HepG2 (cell line): Measurements from ENCODE around the gene KIAA0825. TPM values are rescaled to one million over a fixed set of nuclear protein-coding genes. Genes with fewer than 3 reads are reported as not detected.

Experiments used
- ATAC-seq: fragments of 200-7000 bp; cut with Tn5 transposase; 3 replicates; pipeline ENCODE4 v1.9.1; 2020; ENCODE audit warnings: mild to moderate bottlenecking, moderate library complexity
- BruUV-seq: library from RNA; stranded (reverse); fragments of 400-500 nt; replicated peaks from 2 replicates; lab custom pipeline; 2021; lab: Mats Ljungman, UMichigan
- CTCF ChIA-PET: fragments of 300-600 bp; formaldehyde crosslinking; extraction: SDS; loops from one replicate; lab custom pipeline; 2021; ENCODE audit warnings: low total read pairs, inconsistent platforms, low intra/inter-chr PET ratio; lab: Yijun Ruan, JAX
- POLR2A ChIA-PET: fragments of 350-600 bp; sonication (Branson Sonifier 250); formaldehyde crosslinking; loops from one replicate; lab custom pipeline; 2020; ENCODE audit warnings: antibody characterized with exemption, inconsistent platforms; lab: Yijun Ruan, JAX
- DNase-seq: peaks from one replicate; pipeline ENCODE4 v3.0.0-alpha.2; 2015; ENCODE audit warnings: low spot score
- FAIRE-seq: peaks from 3 replicates; lab custom pipeline; 2011; peaks lifted over from hg19 to GRCh38; lab: Jason Lieb, UNC
- H2AFZ ChIP-seq: one replicate; pipeline ENCODE4 v1.6.1; 2011; ENCODE audit warnings: low read length, inconsistent platforms
- H3K27ac ChIP-seq: fragments of 300-600 bp; 3 replicates; pipeline ENCODE4 v1.8.0; 2011; ENCODE audit warnings: mixed run types, mild to moderate bottlenecking, mixed read lengths, low read length, inconsistent platforms; ENCODE audit not compliant: insufficient read depth; ENCODE audit errors: extremely low read length
- H3K27me3 ChIP-seq, 2 experiments: fragments of 200-600 bp in 1 of 2; 2 replicates in 1 of 2; 3 replicates in 1 of 2; pipeline versions ENCODE4 v1.6.0 to v1.8.0; 2011; ENCODE audit warnings: low read length in 2 of 2, mild to moderate bottlenecking in 2 of 2, moderate library complexity in 2 of 2, inconsistent platforms in 1 of 2; ENCODE audit not compliant: insufficient read depth in 2 of 2, control insufficient read depth in 1 of 2
- H3K36me3 ChIP-seq, 2 experiments: fragments of 200-600 bp in 1 of 2; replicated peaks in 1 of 2; 2 replicates in 1 of 2; 3 replicates in 1 of 2; pipeline versions ENCODE4 v1.5.1 to v1.8.0; 2011; ENCODE audit warnings: low read length in 2 of 2, inconsistent platforms in 1 of 2; ENCODE audit not compliant: insufficient read depth in 2 of 2, control insufficient read depth in 1 of 2
- H3K4me1 ChIP-seq: 2 replicates; pipeline ENCODE4 v1.5.1; 2012; ENCODE audit warnings: low read length, inconsistent platforms; ENCODE audit not compliant: insufficient read depth
- H3K4me2 ChIP-seq: 2 replicates; pipeline ENCODE4 v1.6.0; 2011; ENCODE audit warnings: low read depth, low read length, inconsistent platforms
- H3K4me3 ChIP-seq, 3 experiments: fragments of 200-600 bp in 1 of 3; sonication (generic), shearing (Covaris generic) in 1 of 3; replicated peaks in 1 of 3; 2 replicates each; pipeline ENCODE4 v1.5.1; 2011 to 2016; ENCODE audit warnings: low read length in 3 of 3, inconsistent platforms in 2 of 3, low read depth in 2 of 3, mild to moderate bottlenecking in 2 of 3, control low read depth in 1 of 3, mixed read lengths in 1 of 3; ENCODE audit not compliant: insufficient read depth in 1 of 3
- H3K79me2 ChIP-seq: one replicate; pipeline ENCODE4 v1.6.1; 2011; ENCODE audit warnings: low read length, inconsistent platforms; ENCODE audit not compliant: insufficient read depth
- H3K9ac ChIP-seq: 2 replicates; pipeline ENCODE4 v1.6.0; 2011; ENCODE audit warnings: mild to moderate bottlenecking, low read depth, low read length, inconsistent platforms; ENCODE audit not compliant: insufficient read depth
- H3K9me3 ChIP-seq: 2 replicates; pipeline ENCODE4 v1.5.1; 2012; ENCODE audit warnings: mild to moderate bottlenecking, low read length
- H4K20me1 ChIP-seq: 2 replicates; pipeline ENCODE4 v1.6.0; 2011; ENCODE audit warnings: inconsistent platforms, mild to moderate bottlenecking, low read length, moderate library complexity; ENCODE audit not compliant: insufficient read depth
- CC2D1A ChIP-seq: sonication (generic); formaldehyde crosslinking; IDR thresholded peaks from 2 replicates; pipeline ENCODE4 v1.8.1; 2023; ENCODE audit warnings: mild to moderate bottlenecking, missing genetic modification reagents
- CENPT ChIP-seq: sonication (generic); formaldehyde crosslinking; IDR thresholded peaks from 2 replicates; pipeline ENCODE4 v1.8.0; 2022; ENCODE audit warnings: low read depth, mild to moderate bottlenecking, moderate library complexity, missing genetic modification reagents
- GMEB2 ChIP-seq: IDR thresholded peaks from 2 replicates; pipeline ENCODE4 v1.6.1; 2016; ENCODE audit warnings: missing biosample characterization, missing genetic modification reagents, low read depth
- ISX ChIP-seq: sonication (generic); formaldehyde crosslinking; conservative IDR thresholded peaks from 2 replicates; pipeline ENCODE4 v1.5.0; 2020; ENCODE audit warnings: missing genetic modification reagents
- KDM5A ChIP-seq: fragments of 200-600 bp; sonication (generic); IDR thresholded peaks from 2 replicates; pipeline ENCODE4 v1.7.0; 2018; ENCODE audit warnings: antibody characterized with exemption, mild to moderate bottlenecking, low read length, borderline replicate concordance
- RARG ChIP-seq: sonication (generic); formaldehyde crosslinking; IDR thresholded peaks from 2 replicates; pipeline ENCODE4 v1.4.0; 2020; ENCODE audit warnings: low read depth, mild to moderate bottlenecking, missing genetic modification reagents
- TFDP2 ChIP-seq: sonication (generic); formaldehyde crosslinking; IDR thresholded peaks from 2 replicates; pipeline ENCODE4 v1.4.0; 2020; ENCODE audit warnings: missing genetic modification reagents
- ZFAT ChIP-seq: sonication (generic); formaldehyde crosslinking; conservative IDR thresholded peaks from 2 replicates; pipeline ENCODE4 v1.8.1; 2023; ENCODE audit warnings: missing genetic modification reagents, inconsistent platforms
- ZKSCAN5 ChIP-seq: sonication (generic); formaldehyde crosslinking; IDR thresholded peaks from 2 replicates; pipeline ENCODE4 v1.5.1; 2020; ENCODE audit warnings: mild to moderate bottlenecking, missing genetic modification reagents
- ZNF138 ChIP-seq: sonication (generic); formaldehyde crosslinking; IDR thresholded peaks from 2 replicates; pipeline ENCODE4 v1.5.0; 2020; ENCODE audit warnings: mild to moderate bottlenecking, low read depth, missing genetic modification reagents
- ZNF513 ChIP-seq: sonication (generic); formaldehyde crosslinking; conservative IDR thresholded peaks from 2 replicates; pipeline ENCODE4 v1.5.0; 2020; ENCODE audit warnings: missing genetic modification reagents
- WGBS: methylation state at CpG from one replicate; pipeline ENCODE4 v1.1.6; 2017; ENCODE audit warnings: low lambda C conversion rate; 5-methylcytosine and 5-hydroxymethylcytosine counted together
- in situ Hi-C: cut with HindIII; loops from 2 replicates; pipeline ENCODE4 v1.10.0; 2017; ENCODE audit warnings: low pct_unique_long_range_greater_than_20kb; ENCODE audit not compliant: extremely low pct_ligation_motif_present
- intact Hi-C: fragments of 100-400 bp; cut with micrococcal nuclease; formaldehyde crosslinking; loops from one replicate; pipeline ENCODE4 v1.10.0; 2022; ENCODE audit not compliant: unreplicated experiment
- polyA plus RNA-seq, 8 experiments: library from polyadenylated mRNA; depleted of rRNA in 3 of 8; stranded (reverse) in 7 of 8; unstranded in 1 of 8; fragments of >200 nt; fragmentation: Illumina TruSeq in 4 of 8; extraction: Trizol in 4 of 8; gene quantifications; 2 replicates each; pipeline versions ENCODE4 v1.2.1 to v1.2.3, GENCODE V29; 2011 to 2016; ENCODE audit warnings: low read depth in 4 of 8, missing spikeins in 1 of 8, mixed read lengths in 1 of 8; ENCODE audit not compliant: insufficient read depth in 1 of 8
- total RNA-seq, 5 experiments: library from RNA; depleted of rRNA; stranded (reverse); fragments of >200 nt; fragmentation: Illumina TruSeq; extraction: Trizol; gene quantifications; 2 replicates each; pipeline ENCODE4 v1.2.3, GENCODE V29; 2016; ENCODE audit warnings: low read depth in 1 of 5
- TF ChIP-seq, protein P1 (sequence below): sonication (generic); formaldehyde crosslinking; IDR thresholded peaks from 2 replicates; pipeline ENCODE4 v1.9.0; 2021; ENCODE audit warnings: mild to moderate bottlenecking, missing genetic modification reagents
- TF ChIP-seq, protein P2 (sequence below): conservative IDR thresholded peaks from 2 replicates; pipeline ENCODE4 v1.6.1; 2018; ENCODE audit warnings: missing genetic modification reagents

The KIAA0825 gene
- total and polyA plus RNA-seq, 2 of the 13 experiments (the other 11 are each of a cell fraction or from before 2014, with no cell fraction given), result 0.05 to 0.51 TPM

GRCh38 chr5:94615862-94616261, 2.5 kb downstream of the KIAA0825 start:
- ATAC-seq, result no peak
- BruUV-seq, result no TSS peak
- H2AFZ ChIP-seq, result no peak overlapping the region
- H3K4me2 ChIP-seq, result no peak overlapping the region
- intact Hi-C loops (loop anchor here (5.0 kb wide), 1 partner anchor 89 kb away; no protein-coding TSS in a partner anchor), in situ Hi-C loops (no loop called here)
- peaks cover 17% of the 10 kb centered on the region for H3K79me2 ChIP-seq
- H4K20me1 ChIP-seq, result no peaks in the 10 kb centered on the region
- no peak overlapping the region for H3K4me3 ChIP-seq
- H3K27me3 ChIP-seq, result no peaks in the 10 kb centered on the region; a peak in 1 of 5 replicates
- WGBS, result 92% methylated on average over 3 of the region's 3 CpGs
- CTCF ChIA-PET, result no interaction called here
- no peak overlapping the region for H3K27ac ChIP-seq
- no peak for FAIRE-seq
- no peaks in the 10 kb centered on the region for H3K36me3 ChIP-seq
- DNase-seq, result no peak
- POLR2A ChIA-PET, result no interaction called here
- H3K9me3 ChIP-seq, result no peaks in the 10 kb centered on the region
- H3K4me1 ChIP-seq, result peaks cover 7% of the 10 kb centered on the region
- H3K9ac ChIP-seq, result no peak overlapping the region
- no peak for TF ChIP-seq ZFAT
- TF ChIP-seq ZNF513, result no peak
- TF ChIP-seq, protein P1, sequence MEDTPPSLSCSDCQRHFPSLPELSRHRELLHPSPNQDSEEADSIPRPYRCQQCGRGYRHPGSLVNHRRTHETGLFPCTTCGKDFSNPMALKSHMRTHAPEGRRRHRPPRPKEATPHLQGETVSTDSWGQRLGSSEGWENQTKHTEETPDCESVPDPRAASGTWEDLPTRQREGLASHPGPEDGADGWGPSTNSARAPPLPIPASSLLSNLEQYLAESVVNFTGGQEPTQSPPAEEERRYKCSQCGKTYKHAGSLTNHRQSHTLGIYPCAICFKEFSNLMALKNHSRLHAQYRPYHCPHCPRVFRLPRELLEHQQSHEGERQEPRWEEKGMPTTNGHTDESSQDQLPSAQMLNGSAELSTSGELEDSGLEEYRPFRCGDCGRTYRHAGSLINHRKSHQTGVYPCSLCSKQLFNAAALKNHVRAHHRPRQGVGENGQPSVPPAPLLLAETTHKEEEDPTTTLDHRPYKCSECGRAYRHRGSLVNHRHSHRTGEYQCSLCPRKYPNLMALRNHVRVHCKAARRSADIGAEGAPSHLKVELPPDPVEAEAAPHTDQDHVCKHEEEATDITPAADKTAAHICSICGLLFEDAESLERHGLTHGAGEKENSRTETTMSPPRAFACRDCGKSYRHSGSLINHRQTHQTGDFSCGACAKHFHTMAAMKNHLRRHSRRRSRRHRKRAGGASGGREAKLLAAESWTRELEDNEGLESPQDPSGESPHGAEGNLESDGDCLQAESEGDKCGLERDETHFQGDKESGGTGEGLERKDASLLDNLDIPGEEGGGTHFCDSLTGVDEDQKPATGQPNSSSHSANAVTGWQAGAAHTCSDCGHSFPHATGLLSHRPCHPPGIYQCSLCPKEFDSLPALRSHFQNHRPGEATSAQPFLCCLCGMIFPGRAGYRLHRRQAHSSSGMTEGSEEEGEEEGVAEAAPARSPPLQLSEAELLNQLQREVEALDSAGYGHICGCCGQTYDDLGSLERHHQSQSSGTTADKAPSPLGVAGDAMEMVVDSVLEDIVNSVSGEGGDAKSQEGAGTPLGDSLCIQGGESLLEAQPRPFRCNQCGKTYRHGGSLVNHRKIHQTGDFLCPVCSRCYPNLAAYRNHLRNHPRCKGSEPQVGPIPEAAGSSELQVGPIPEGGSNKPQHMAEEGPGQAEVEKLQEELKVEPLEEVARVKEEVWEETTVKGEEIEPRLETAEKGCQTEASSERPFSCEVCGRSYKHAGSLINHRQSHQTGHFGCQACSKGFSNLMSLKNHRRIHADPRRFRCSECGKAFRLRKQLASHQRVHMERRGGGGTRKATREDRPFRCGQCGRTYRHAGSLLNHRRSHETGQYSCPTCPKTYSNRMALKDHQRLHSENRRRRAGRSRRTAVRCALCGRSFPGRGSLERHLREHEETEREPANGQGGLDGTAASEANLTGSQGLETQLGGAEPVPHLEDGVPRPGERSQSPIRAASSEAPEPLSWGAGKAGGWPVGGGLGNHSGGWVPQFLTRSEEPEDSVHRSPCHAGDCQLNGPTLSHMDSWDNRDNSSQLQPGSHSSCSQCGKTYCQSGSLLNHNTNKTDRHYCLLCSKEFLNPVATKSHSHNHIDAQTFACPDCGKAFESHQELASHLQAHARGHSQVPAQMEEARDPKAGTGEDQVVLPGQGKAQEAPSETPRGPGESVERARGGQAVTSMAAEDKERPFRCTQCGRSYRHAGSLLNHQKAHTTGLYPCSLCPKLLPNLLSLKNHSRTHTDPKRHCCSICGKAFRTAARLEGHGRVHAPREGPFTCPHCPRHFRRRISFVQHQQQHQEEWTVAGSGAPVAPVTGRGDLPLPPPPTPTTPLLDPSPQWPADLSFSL, result no peak
- no peak for TF ChIP-seq ISX (CRISPR knock-in tag)
- TF ChIP-seq GMEB2 (CRISPR knock-in tag), result no peak
- no peak for TF ChIP-seq CC2D1A (CRISPR knock-in tag)
- TF ChIP-seq, protein P2, sequence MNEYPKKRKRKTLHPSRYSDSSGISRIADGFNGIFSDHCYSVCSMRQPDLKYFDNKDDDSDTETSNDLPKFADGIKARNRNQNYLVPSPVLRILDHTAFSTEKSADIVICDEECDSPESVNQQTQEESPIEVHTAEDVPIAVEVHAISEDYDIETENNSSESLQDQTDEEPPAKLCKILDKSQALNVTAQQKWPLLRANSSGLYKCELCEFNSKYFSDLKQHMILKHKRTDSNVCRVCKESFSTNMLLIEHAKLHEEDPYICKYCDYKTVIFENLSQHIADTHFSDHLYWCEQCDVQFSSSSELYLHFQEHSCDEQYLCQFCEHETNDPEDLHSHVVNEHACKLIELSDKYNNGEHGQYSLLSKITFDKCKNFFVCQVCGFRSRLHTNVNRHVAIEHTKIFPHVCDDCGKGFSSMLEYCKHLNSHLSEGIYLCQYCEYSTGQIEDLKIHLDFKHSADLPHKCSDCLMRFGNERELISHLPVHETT, result no peak
- no peak for TF ChIP-seq CENPT (CRISPR knock-in tag)
- TF ChIP-seq TFDP2 (CRISPR knock-in tag), result no peak
- no peak for TF ChIP-seq ZKSCAN5
- TF ChIP-seq ZNF138 (CRISPR knock-in tag), result no peak
- no peak for TF ChIP-seq KDM5A
- no peak for TF ChIP-seq RARG (CRISPR knock-in tag)
